GM10266 (cell line): Measurements from ENCODE around the gene C1orf167.

Experiments used
- DNase-seq: peaks from one replicate; pipeline ENCODE4 v3.0.0; 2012; ENCODE audit errors: extremely low spot score
- TF ChIP-seq, protein P1 (sequence below): IDR thresholded peaks from 2 replicates; pipeline ENCODE4 v1.5.1; 2012; ENCODE audit warnings: mild to moderate bottlenecking, low read depth; ENCODE audit not compliant: control insufficient read depth, insufficient read depth; ENCODE audit errors: missing control alignments

The C1orf167 gene

DNA sequence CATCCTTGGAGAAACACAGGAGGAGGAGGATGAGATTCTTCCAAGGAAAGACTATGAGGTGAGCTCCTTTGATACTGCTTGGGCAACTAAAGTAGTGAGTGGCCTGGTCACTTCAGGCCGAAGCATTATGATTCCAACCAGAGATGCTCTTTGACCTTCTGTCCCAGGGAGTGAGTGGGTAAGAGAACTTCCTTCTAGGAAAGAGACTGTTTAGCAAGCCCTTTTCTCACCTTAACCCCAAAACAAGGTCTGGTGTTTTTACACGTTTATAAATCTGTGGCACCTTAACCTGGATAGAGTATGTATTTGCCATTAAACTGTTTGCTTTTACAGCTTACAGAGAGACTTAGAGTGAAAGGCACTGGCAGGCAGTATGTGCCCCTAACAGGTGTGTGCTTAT is 45.1 kb downstream of the C1orf167 start:
- TF ChIP-seq, protein P1, sequence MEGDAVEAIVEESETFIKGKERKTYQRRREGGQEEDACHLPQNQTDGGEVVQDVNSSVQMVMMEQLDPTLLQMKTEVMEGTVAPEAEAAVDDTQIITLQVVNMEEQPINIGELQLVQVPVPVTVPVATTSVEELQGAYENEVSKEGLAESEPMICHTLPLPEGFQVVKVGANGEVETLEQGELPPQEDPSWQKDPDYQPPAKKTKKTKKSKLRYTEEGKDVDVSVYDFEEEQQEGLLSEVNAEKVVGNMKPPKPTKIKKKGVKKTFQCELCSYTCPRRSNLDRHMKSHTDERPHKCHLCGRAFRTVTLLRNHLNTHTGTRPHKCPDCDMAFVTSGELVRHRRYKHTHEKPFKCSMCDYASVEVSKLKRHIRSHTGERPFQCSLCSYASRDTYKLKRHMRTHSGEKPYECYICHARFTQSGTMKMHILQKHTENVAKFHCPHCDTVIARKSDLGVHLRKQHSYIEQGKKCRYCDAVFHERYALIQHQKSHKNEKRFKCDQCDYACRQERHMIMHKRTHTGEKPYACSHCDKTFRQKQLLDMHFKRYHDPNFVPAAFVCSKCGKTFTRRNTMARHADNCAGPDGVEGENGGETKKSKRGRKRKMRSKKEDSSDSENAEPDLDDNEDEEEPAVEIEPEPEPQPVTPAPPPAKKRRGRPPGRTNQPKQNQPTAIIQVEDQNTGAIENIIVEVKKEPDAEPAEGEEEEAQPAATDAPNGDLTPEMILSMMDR: no peak
- no peak for DNase-seq

DNA sequence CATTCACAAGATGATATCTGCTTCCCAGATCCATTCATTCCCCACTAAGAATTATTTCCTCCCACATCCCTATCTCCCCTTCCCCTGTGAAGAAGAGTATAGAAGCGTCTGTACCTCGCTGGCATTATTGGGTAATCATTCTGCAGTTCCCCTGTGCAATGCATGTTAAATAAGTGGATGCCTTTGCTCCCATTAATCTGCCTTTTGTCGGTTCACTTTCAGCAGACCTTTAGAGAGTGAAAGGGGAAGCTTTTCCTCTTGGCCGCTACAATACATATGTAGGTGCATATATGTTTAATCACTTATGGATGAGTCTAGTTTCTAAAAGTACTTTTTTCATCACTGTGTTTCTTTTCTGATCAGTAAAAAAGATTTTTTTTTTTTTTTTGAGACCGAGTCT is 51.0 kb downstream of the C1orf167 start:
- no peak for DNase-seq
- TF ChIP-seq, protein P1: no peak

DNA sequence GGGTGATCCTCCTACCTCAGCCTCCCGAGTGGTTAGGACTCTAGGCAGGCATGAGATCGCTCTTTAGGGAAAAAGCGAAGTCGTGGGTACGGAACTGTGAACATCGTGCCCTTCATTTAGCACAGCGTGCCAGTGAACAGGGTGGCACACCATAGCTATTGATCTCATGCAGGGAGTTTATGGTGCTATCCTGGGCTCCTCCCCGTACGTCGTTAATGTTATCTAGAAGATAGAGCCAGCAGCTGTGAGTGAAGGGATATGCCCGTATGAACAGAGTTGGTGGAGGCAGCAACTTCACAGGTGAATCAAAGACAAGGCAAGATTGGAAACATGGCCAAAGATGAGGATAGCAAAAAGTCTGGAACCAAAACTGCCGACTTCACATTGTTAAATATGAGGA is 55.2 kb downstream of the C1orf167 start:
- TF ChIP-seq, protein P1: no peak
- no peak for DNase-seq

DNA sequence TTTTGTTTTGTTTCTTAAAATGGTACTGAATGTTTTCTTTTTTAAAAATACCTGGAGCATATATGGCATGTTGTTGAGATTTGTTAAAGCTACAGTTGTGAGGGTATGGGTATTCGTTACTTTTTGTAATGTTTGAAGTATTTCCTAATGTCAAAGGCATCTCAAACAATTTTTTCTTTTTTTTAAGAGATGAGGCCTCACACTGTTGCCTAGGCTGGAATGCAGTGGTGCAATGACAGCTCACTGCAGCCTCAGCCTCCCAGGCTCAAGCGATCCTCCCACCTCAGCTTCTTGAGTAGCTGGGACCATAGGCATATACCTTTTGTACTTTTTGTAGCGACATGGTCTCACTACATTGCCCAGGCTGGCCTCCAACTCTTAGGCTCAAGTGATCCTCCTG is 60.1 kb downstream of the C1orf167 start:
- no peak for DNase-seq
- TF ChIP-seq, protein P1: no peak

DNA sequence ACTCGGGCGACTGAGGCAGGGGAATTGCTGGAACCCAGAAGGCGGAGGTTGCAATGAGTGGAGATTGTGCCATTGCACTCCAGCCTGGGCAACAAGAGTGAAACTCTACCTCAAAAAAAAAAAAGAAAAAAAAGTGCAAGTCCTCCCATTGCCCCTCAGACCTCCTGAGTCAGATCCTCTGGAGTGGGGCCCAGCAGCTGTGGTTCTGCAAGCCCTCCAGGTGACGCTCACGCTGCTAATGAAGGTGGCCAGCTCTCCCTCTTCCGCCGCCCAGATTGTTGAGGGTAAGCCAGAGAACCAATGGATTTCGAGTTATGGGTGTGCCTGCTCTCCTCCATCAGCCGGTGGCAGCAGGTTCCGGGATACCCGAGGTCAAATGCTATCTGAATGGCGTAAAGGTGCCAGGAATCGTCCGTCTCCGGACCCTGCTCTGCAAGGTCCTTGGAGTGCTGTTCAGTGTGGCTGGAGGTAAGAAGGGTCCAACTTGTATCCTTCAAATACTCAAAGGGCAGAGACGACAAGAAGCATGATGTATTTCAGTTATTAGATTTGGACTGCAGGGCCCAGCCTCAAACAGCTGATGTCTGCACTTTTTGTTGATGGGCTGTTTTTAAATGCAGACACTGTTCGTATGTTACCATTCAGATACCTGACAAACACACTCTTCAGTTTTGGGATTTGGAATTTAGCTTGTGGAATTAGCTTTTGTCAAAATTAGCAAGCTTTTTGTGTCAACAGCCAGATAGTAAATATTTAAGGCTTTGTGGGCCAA is 61.6 kb downstream of the C1orf167 start:
- no peak for DNase-seq
- TF ChIP-seq, protein P1: no peak

DNA sequence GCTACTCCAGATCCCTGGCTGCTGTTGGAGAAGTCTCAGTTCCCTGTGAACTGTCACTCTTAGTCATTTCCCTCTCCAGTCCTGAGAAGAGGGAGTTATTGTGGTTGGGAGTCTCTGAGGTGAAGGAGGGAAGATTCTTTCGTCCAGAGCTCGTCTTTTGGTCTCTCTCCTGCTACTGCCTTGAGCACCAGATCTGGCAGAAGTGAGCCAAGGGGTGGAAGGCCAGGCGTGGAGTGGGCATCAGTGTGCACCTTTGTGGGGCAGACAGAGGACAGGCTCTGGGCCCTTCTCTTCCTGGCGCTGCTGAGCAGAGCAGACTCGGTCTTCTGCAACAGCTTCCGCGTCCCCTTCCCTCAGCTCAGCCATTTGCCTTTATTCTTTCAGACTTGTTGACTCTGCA is 63.1 kb downstream of the C1orf167 start:
- TF ChIP-seq, protein P1: no peak
- no peak for DNase-seq

DNA sequence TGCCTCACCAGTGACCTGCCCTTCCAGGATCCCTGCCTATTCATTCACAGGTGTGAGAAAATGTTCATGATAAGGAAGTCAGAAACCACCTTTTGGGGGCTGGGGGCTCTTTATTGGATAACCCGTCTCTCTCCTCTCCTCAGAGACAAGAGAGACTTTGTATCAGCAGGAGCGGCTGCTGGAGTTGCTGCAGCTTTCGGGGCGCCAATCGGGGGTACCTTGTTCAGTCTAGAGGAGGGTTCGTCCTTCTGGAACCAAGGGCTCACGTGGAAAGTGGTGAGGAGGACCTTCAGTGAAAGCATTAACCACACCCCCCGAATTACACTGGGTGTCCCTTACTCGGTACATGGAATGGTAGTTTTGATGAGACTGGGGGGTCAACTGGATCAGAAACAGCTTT is 65.0 kb downstream of the C1orf167 start:
- TF ChIP-seq, protein P1: no peak
- DNase-seq: no peak
